Lower lobe of right lung (tissue), 2 donors: ENCODE measurements around the gene CCDC59. TPM values are rescaled to one million over a fixed set of nuclear protein-coding genes. Genes with fewer than 3 reads are reported as not detected.
"Not testable (repeated sequence)": the region's sequence is repeated elsewhere in the genome, so short reads cannot be mapped to it uniquely, and the experiment has no call there.

ENCODE experiments used
- ATAC-seq, 2 donors: fragments of 200-7000 bp; cut with Tn5 transposase; one replicate each; pipeline ENCODE4 v1.9.1; 2020 to 2022; ENCODE audit warnings: mild to moderate bottlenecking in 2 of 2, moderate library complexity in 2 of 2
- DNase-seq: peaks from one replicate; pipeline ENCODE4 v3.0.0-alpha.2; 2020
- H3K27ac ChIP-seq: fragments of 200-600 bp; one replicate; pipeline ENCODE4 v1.8.0; 2022
- H3K27me3 ChIP-seq: fragments of 200-600 bp; one replicate; pipeline ENCODE4 v1.8.0; 2022; ENCODE audit warnings: low read depth
- H3K36me3 ChIP-seq: fragments of 200-600 bp; one replicate; pipeline ENCODE4 v1.8.0; 2022; ENCODE audit warnings: mild to moderate bottlenecking
- H3K4me1 ChIP-seq: fragments of 200-600 bp; one replicate; pipeline ENCODE4 v1.8.0; 2022
- H3K4me3 ChIP-seq: fragments of 200-600 bp; one replicate; pipeline ENCODE4 v1.8.0; 2022; ENCODE audit warnings: mild to moderate bottlenecking
- H3K9me3 ChIP-seq: fragments of 200-600 bp; one replicate; pipeline ENCODE4 v1.8.0; 2022
- CTCF ChIP-seq: fragments of 200-600 bp; IDR thresholded peaks from one replicate; pipeline ENCODE4 v1.8.0; 2022; ENCODE audit warnings: antibody characterized with exemption, mild to moderate bottlenecking
- intact Hi-C: fragments of 100-400 bp; cut with DNase I; formaldehyde crosslinking; loops from one replicate; pipeline ENCODE4 v1.11.0; 2022
- total RNA-seq: library from RNA; stranded (reverse); fragmentation: NEBNext Ultra II Directional; extraction: Animal tissue kit (Norgen Biotek cat#: 25700); gene quantifications from one replicate; pipeline ENCODE4 v1.2.1, GENCODE V29; 2021
- donor health status: DM: no; HTN: yes; CAD: no; lungs with severe emphysema.

Gene CCDC59
- total RNA-seq, 1 donor from 2014 or later, result 31.5 TPM

GRCh38 chr12:82361461-82361915, 3.3 kb upstream of the CCDC59 start:
- H3K4me1 ChIP-seq, result peaks cover 25% of the 10 kb centered on the region
- peaks cover 4% of the 10 kb centered on the region for H3K36me3 ChIP-seq
- DNase-seq (no peak), ATAC-seq (no peak)
- no peak overlapping the region for H3K4me3 ChIP-seq
- no peaks in the 10 kb centered on the region for H3K27me3 ChIP-seq
- H3K27ac ChIP-seq, result no peak overlapping the region
- no peaks in the 10 kb centered on the region for H3K9me3 ChIP-seq
- TF ChIP-seq CTCF, result no peak
- intact Hi-C loops, result no loop called here

- intact Hi-C loops, H3K27me3 ChIP-seq, H3K27ac ChIP-seq, H3K9me3 ChIP-seq, ATAC-seq, DNase-seq, H3K4me3 ChIP-seq: not testable (repeated sequence)
- peaks cover 11% of the 10 kb centered on the region for H3K36me3 ChIP-seq
- peaks cover 30% of the 10 kb centered on the region for H3K4me1 ChIP-seq
Observed at GRCh38 chr12:82360834-82361233, 2.6 kb upstream of the CCDC59 start.

GRCh38 chr12:82359115-82359478, 910 bp upstream of the CCDC59 start:
- no peak for DNase-seq
- intact Hi-C loops, result no loop called here
- TF ChIP-seq CTCF, result no peak
- peak in 1 of 2 donors; percentile 28 for ATAC-seq
- Histone ChIP-seq H3K4me1 (peaks cover 27% of the 10 kb centered on the region), H3K36me3 (peaks cover 28% of the 10 kb centered on the region), H3K9me3 (no peaks in the 10 kb centered on the region), H3K4me3 (peak overlapping the region; percentile 85), H3K27ac (peak overlapping the region; percentile 96), H3K27me3 (no peaks in the 10 kb centered on the region)

GRCh38 chr12:82357845-82358199, 365 bp downstream of the CCDC59 start:
- H3K36me3 ChIP-seq, result peaks cover 41% of the 10 kb centered on the region
- H3K4me1 ChIP-seq, result peaks cover 27% of the 10 kb centered on the region
- ATAC-seq (no peak), DNase-seq (no peak)
- H3K9me3 ChIP-seq, result no peaks in the 10 kb centered on the region
- TF ChIP-seq CTCF, result no peak
- peak overlapping the region; percentile 96 for H3K27ac ChIP-seq
- intact Hi-C loops, result no loop called here
- H3K4me3 ChIP-seq, result peak overlapping the region; percentile 85
- H3K27me3 ChIP-seq, result no peaks in the 10 kb centered on the region

GRCh38 chr12:82357340-82357739, 847 bp downstream of the CCDC59 start:
- Histone ChIP-seq H3K36me3 (peaks cover 46% of the 10 kb centered on the region), H3K27ac (peak overlapping the region; percentile 96), H3K4me3 (peak overlapping the region; percentile 85), H3K27me3 (no peaks in the 10 kb centered on the region), H3K9me3 (no peaks in the 10 kb centered on the region), H3K4me1 (peaks cover 27% of the 10 kb centered on the region)
- DNase-seq (no peak), ATAC-seq (no peak)
- intact Hi-C loops, result no loop called here
- TF ChIP-seq CTCF, result no peak

- no peaks in the 10 kb centered on the region for H3K9me3 ChIP-seq
- peaks cover 3% of the 10 kb centered on the region for H3K4me1 ChIP-seq
- H3K27me3 ChIP-seq, result no peaks in the 10 kb centered on the region
- ATAC-seq (no peak), DNase-seq (no peak)
- H3K4me3 ChIP-seq, result no peak overlapping the region
- H3K27ac ChIP-seq, result no peak overlapping the region
- intact Hi-C loops, result no loop called here
- peaks cover 83% of the 10 kb centered on the region for H3K36me3 ChIP-seq
- TF ChIP-seq CTCF, result no peak
Observed at GRCh38 chr12:82351390-82351789, 6.8 kb downstream of the CCDC59 start.
